SK-N-SH treated with all-trans-retinoic acid at 6 μM for 48 hours (cell line): ENCODE results near the gene GRXCR1.

Experiments
- ATAC-seq: fragments of 200-7000 bp; cut with Tn5 transposase; 3 replicates; pipeline ENCODE4 v1.9.1; 2020; ENCODE audit warnings: mild to moderate bottlenecking, moderate library complexity
- ARNTL ChIP-seq: fragments of 450-650 bp; formaldehyde crosslinking; IDR thresholded peaks from 2 replicates; pipeline ENCODE4 v1.5.0; 2020; ENCODE audit warnings: low read depth, mild to moderate bottlenecking, moderate library complexity, borderline replicate concordance
- BACH2 ChIP-seq: fragments of 250-450 bp; sonication (Bioruptor Pico); IDR thresholded peaks from 2 replicates; pipeline ENCODE4 v1.9.0; 2021; ENCODE audit warnings: mild to moderate bottlenecking, borderline replicate concordance
- ESRRG ChIP-seq: fragments of 250-450 bp; sonication (Bioruptor Pico); IDR thresholded peaks from 2 replicates; pipeline ENCODE4 v1.6.1; 2021; ENCODE audit warnings: mild to moderate bottlenecking
- GLIS3 ChIP-seq: fragments of 250-450 bp; sonication (Bioruptor Pico); IDR thresholded peaks from 2 replicates; pipeline ENCODE4 v1.5.0; 2020; ENCODE audit warnings: mild to moderate bottlenecking, moderate library complexity
- ISL1 ChIP-seq: fragments of 250-450 bp; sonication (Bioruptor Pico); IDR thresholded peaks from 2 replicates; pipeline ENCODE4 v2.1.2; 2022; ENCODE audit warnings: mild to moderate bottlenecking, moderate library complexity
- PPARA ChIP-seq: fragments of 250-450 bp; sonication (Bioruptor Pico); IDR thresholded peaks from 2 replicates; pipeline ENCODE4 v1.5.0; 2020; ENCODE audit warnings: mild to moderate bottlenecking, borderline replicate concordance
- RARB ChIP-seq: fragments of 250-450 bp; sonication (Bioruptor Pico); IDR thresholded peaks from 2 replicates; pipeline ENCODE4 v1.8.0; 2021; ENCODE audit warnings: mild to moderate bottlenecking, moderate library complexity
- SNAI2 ChIP-seq: fragments of 250-450 bp; sonication (Bioruptor Pico); IDR thresholded peaks from 2 replicates; pipeline ENCODE4 v1.5.0; 2020; ENCODE audit warnings: mild to moderate bottlenecking, moderate library complexity
- TCF4 ChIP-seq: fragments of 250-450 bp; sonication (Bioruptor Pico); IDR thresholded peaks from 2 replicates; pipeline ENCODE4 v1.8.0; 2021; ENCODE audit warnings: mild to moderate bottlenecking, moderate library complexity, borderline replicate concordance
- TOX ChIP-seq: fragments of 250-450 bp; sonication (Bioruptor Pico); IDR thresholded peaks from 2 replicates; pipeline ENCODE4 v1.8.0; 2021; ENCODE audit warnings: mild to moderate bottlenecking, moderate library complexity, borderline replicate concordance
- ZFP3 ChIP-seq: fragments of 250-450 bp; sonication (Bioruptor Pico); IDR thresholded peaks from 2 replicates; pipeline ENCODE4 v1.5.0; 2020; ENCODE audit warnings: mild to moderate bottlenecking, moderate library complexity
- ZFP30 ChIP-seq: fragments of 450-650 bp; formaldehyde crosslinking; IDR thresholded peaks from 2 replicates; pipeline ENCODE4 v1.5.0; 2022; ENCODE audit warnings: mild to moderate bottlenecking, moderate library complexity
- ZNF565 ChIP-seq: fragments of 450-650 bp; formaldehyde crosslinking; conservative IDR thresholded peaks from 2 replicates; pipeline ENCODE4 v1.5.0; 2020; ENCODE audit warnings: low read depth, mild to moderate bottlenecking, moderate library complexity
- ZNF70 ChIP-seq: fragments of 450-650 bp; formaldehyde crosslinking; IDR thresholded peaks from 2 replicates; pipeline ENCODE4 v1.5.0; 2020; ENCODE audit warnings: mild to moderate bottlenecking, moderate library complexity
- ZNF8 ChIP-seq: fragments of 450-650 bp; formaldehyde crosslinking; IDR thresholded peaks from 2 replicates; pipeline ENCODE4 v1.5.0; 2020; ENCODE audit warnings: mild to moderate bottlenecking, moderate library complexity
- TF ChIP-seq, protein P1 (sequence below): fragments of 250-450 bp; sonication (Bioruptor Pico); IDR thresholded peaks from 2 replicates; pipeline ENCODE4 v1.8.0; 2021; ENCODE audit warnings: low read depth, mild to moderate bottlenecking, moderate library complexity, borderline replicate concordance
- TF ChIP-seq, protein P2 (sequence below): fragments of 250-450 bp; sonication (Bioruptor Pico); IDR thresholded peaks from 2 replicates; pipeline ENCODE4 v1.5.1; 2020; ENCODE audit warnings: low read depth, mild to moderate bottlenecking, moderate library complexity
- TF ChIP-seq, protein P3 (sequence below): fragments of 250-450 bp; sonication (Bioruptor Pico); IDR thresholded peaks from 2 replicates; pipeline ENCODE4 v1.5.1; 2021; ENCODE audit warnings: mild to moderate bottlenecking, moderate library complexity
- TF ChIP-seq, protein P4 (sequence below): fragments of 250-450 bp; sonication (Bioruptor Pico); IDR thresholded peaks from 2 replicates; pipeline ENCODE4 v1.5.0; 2020; ENCODE audit warnings: mild to moderate bottlenecking, moderate library complexity
- TF ChIP-seq, protein P5 (sequence below): fragments of 250-450 bp; sonication (Bioruptor Pico); IDR thresholded peaks from 2 replicates; pipeline ENCODE4 v1.8.0; 2020; ENCODE audit warnings: mild to moderate bottlenecking, moderate library complexity, borderline replicate concordance

The GRXCR1 gene

DNA sequence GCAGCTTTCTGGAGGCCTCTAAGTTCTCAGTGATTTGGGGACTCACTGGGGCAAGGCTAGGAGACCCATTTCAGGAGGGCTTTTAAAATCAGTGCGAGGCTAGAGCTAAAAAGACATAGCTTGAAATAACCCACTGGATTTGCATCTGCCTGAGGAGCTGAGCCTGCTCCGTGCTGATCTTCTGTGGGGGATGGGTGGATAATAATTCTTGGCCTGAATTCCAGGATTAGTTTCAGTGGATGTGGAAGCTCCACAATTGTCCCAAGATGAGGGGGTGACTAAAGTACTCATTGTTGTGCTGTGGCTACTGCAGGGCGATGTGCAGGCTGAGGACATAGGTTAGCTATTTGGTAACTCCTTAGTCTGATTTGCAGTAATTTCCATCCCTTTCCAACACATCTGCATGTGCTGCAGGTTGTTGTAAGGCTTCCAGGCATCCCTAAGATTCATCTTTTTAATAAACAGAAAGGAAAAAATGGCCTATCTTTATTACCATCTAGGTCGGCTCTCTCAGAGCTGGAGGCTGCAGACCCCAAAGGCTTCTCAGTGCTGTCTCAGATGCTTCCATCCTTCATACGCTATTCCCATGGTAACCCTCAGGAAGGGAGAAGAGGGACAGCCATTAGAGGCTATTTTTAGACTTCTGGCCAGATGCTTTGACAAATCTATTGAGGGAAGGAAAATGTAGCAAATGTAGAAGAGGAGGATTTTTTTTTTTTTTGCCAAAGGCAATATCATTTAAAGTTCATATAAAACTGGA lies 63.4 kb downstream of the GRXCR1 start:
- ATAC-seq: no peak
- TF ChIP-seq, protein P1, sequence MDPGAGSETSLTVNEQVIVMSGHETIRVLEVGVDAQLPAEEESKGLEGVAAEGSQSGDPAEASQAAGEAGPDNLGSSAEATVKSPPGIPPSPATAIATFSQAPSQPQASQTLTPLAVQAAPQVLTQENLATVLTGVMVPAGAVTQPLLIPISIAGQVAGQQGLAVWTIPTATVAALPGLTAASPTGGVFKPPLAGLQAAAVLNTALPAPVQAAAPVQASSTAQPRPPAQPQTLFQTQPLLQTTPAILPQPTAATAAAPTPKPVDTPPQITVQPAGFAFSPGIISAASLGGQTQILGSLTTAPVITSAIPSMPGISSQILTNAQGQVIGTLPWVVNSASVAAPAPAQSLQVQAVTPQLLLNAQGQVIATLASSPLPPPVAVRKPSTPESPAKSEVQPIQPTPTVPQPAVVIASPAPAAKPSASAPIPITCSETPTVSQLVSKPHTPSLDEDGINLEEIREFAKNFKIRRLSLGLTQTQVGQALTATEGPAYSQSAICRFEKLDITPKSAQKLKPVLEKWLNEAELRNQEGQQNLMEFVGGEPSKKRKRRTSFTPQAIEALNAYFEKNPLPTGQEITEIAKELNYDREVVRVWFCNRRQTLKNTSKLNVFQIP: no peak
- no peak for TF ChIP-seq ZNF70 (CRISPR knock-in tag)
- TF ChIP-seq ESRRG (CRISPR knock-in tag): no peak
- no peak for TF ChIP-seq ZNF565 (CRISPR knock-in tag)
- no peak for TF ChIP-seq TOX (CRISPR knock-in tag)
- no peak for TF ChIP-seq ZNF8 (CRISPR knock-in tag)
- TF ChIP-seq, protein P2, sequence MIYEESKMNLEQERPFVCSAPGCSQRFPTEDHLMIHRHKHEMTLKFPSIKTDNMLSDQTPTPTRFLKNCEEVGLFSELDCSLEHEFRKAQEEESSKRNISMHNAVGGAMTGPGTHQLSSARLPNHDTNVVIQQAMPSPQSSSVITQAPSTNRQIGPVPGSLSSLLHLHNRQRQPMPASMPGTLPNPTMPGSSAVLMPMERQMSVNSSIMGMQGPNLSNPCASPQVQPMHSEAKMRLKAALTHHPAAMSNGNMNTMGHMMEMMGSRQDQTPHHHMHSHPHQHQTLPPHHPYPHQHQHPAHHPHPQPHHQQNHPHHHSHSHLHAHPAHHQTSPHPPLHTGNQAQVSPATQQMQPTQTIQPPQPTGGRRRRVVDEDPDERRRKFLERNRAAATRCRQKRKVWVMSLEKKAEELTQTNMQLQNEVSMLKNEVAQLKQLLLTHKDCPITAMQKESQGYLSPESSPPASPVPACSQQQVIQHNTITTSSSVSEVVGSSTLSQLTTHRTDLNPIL (CRISPR knock-in tag): no peak
- TF ChIP-seq, protein P3, sequence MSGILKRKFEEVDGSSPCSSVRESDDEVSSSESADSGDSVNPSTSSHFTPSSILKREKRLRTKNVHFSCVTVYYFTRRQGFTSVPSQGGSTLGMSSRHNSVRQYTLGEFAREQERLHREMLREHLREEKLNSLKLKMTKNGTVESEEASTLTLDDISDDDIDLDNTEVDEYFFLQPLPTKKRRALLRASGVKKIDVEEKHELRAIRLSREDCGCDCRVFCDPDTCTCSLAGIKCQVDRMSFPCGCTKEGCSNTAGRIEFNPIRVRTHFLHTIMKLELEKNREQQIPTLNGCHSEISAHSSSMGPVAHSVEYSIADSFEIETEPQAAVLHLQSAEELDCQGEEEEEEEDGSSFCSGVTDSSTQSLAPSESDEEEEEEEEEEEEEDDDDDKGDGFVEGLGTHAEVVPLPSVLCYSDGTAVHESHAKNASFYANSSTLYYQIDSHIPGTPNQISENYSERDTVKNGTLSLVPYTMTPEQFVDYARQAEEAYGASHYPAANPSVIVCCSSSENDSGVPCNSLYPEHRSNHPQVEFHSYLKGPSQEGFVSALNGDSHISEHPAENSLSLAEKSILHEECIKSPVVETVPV: no peak
- TF ChIP-seq, all 23 proteins: peak for 0

DNA sequence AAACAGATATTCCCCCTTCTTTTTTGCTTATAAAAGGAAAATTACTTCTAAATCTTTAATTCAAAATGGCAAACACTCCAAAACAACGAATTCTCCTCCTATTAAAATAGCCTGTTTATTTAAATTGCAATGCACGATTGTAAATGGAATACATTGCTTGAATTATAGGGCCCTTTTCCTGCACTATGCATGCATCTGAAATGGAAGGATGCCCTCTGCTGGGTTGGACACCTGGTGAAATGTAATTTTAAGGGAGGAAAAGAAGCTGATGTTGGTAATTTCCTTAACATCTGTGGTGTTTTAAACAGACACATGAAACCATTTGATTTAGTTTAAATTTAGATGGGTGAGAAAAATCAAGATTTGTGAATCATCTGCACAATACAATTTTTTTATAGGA lies 72.8 kb downstream of the GRXCR1 start:
- TF ChIP-seq ZFP30 (CRISPR knock-in tag) (no peak), PPARA (CRISPR knock-in tag) (no peak), ZNF70 (CRISPR knock-in tag) (no peak), BACH2 (CRISPR knock-in tag) (no peak), ESRRG (CRISPR knock-in tag) (no peak), SNAI2 (CRISPR knock-in tag) (no peak), ISL1 (CRISPR knock-in tag) (no peak), ARNTL (CRISPR knock-in tag) (no peak), ZNF565 (CRISPR knock-in tag) (no peak), TCF4 (CRISPR knock-in tag) (no peak), GLIS3 (CRISPR knock-in tag) (no peak), ZFP3 (no peak)
- TF ChIP-seq, protein P1: no peak
- TF ChIP-seq, protein P4, sequence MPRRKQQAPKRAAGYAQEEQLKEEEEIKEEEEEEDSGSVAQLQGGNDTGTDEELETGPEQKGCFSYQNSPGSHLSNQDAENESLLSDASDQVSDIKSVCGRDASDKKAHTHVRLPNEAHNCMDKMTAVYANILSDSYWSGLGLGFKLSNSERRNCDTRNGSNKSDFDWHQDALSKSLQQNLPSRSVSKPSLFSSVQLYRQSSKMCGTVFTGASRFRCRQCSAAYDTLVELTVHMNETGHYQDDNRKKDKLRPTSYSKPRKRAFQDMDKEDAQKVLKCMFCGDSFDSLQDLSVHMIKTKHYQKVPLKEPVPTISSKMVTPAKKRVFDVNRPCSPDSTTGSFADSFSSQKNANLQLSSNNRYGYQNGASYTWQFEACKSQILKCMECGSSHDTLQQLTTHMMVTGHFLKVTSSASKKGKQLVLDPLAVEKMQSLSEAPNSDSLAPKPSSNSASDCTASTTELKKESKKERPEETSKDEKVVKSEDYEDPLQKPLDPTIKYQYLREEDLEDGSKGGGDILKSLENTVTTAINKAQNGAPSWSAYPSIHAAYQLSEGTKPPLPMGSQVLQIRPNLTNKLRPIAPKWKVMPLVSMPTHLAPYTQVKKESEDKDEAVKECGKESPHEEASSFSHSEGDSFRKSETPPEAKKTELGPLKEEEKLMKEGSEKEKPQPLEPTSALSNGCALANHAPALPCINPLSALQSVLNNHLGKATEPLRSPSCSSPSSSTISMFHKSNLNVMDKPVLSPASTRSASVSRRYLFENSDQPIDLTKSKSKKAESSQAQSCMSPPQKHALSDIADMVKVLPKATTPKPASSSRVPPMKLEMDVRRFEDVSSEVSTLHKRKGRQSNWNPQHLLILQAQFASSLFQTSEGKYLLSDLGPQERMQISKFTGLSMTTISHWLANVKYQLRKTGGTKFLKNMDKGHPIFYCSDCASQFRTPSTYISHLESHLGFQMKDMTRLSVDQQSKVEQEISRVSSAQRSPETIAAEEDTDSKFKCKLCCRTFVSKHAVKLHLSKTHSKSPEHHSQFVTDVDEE (CRISPR knock-in tag): no peak
- TF ChIP-seq, protein P2 (CRISPR knock-in tag): no peak
- no peak for ATAC-seq

DNA sequence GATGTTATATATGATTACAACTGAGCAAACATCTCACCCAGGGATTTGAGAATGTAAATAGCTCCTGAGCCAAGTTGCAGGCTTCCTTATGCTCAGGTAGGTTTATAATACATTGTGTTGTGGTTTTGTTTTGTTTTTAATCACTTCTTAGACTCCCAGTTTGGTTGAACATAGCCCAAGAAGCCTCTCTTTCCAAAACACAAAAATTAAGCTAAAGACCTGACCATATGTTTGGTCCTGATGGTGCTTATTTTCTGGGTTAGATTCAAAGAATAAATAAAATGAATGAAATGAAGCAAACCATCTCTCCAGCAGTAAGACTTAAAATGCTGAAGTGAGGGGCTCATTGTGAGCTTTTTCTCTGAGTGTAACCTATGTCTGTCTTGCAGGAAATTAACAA lies 93.5 kb downstream of the GRXCR1 start:
- ATAC-seq: no peak
- TF ChIP-seq ZNF565 (CRISPR knock-in tag): no peak
- TF ChIP-seq, protein P4 (CRISPR knock-in tag): no peak
- TF ChIP-seq, protein P5, sequence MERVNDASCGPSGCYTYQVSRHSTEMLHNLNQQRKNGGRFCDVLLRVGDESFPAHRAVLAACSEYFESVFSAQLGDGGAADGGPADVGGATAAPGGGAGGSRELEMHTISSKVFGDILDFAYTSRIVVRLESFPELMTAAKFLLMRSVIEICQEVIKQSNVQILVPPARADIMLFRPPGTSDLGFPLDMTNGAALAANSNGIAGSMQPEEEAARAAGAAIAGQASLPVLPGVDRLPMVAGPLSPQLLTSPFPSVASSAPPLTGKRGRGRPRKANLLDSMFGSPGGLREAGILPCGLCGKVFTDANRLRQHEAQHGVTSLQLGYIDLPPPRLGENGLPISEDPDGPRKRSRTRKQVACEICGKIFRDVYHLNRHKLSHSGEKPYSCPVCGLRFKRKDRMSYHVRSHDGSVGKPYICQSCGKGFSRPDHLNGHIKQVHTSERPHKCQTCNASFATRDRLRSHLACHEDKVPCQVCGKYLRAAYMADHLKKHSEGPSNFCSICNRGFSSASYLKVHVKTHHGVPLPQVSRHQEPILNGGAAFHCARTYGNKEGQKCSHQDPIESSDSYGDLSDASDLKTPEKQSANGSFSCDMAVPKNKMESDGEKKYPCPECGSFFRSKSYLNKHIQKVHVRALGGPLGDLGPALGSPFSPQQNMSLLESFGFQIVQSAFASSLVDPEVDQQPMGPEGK: no peak
- TF ChIP-seq RARB (CRISPR knock-in tag): no peak
- no peak for TF ChIP-seq ZNF70 (CRISPR knock-in tag)
- TF ChIP-seq ISL1 (CRISPR knock-in tag): no peak
- no peak for TF ChIP-seq ARNTL (CRISPR knock-in tag)
- TF ChIP-seq TCF4 (CRISPR knock-in tag): no peak
